OCI-LY3 (cell line): ENCODE results near the gene ELF2.

Experiments used
- EZH2phosphoT487 ChIP-seq: fragments of 200-600 bp; shearing (Covaris generic); IDR thresholded peaks from 2 replicates; pipeline ENCODE4 v1.6.1; 2018; ENCODE audit warnings: antibody characterized with exemption, mixed run types, low read depth
- TF ChIP-seq, protein P1 (sequence below): fragments of 200-600, 300-600 bp; sonication (generic); IDR thresholded peaks from 2 replicates; pipeline ENCODE4 v1.5.1; 2014; ENCODE audit warnings: antibody characterized with exemption, low read length, low read depth

DNA sequence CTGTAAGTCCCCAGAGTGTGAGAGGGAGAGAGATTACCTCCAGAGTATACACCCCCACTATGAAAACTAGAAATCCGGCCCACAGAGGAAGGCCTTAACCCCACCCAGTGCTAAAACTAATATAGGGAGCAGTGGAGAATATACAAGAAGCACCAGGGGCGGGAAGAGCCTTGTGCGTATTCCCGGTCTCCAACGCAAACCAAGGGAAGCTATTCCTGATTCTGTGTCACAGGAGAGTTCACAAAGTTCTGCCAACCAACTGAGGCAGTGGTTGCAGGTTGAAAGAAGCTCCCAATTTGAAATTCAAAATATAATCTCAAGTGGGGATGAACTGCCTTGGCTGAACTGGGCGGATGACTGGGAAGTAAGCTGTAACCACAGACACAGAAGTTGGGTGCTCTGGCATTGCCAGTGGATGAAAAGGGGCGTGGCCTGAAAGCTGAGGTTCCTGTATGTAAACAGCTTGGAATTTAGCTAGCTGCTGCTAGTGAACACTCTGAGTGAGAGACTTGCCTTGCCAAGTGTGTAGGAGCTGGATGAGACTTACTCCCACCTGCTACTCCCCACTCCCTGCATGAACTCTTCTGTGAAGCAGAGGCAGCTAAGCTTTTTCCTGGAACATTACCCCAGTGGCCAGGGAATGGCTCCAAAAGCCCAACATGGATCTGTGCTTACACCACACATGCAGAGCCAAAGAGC is 32.7 kb downstream of the ELF2 start:
- TF ChIP-seq, protein P1, sequence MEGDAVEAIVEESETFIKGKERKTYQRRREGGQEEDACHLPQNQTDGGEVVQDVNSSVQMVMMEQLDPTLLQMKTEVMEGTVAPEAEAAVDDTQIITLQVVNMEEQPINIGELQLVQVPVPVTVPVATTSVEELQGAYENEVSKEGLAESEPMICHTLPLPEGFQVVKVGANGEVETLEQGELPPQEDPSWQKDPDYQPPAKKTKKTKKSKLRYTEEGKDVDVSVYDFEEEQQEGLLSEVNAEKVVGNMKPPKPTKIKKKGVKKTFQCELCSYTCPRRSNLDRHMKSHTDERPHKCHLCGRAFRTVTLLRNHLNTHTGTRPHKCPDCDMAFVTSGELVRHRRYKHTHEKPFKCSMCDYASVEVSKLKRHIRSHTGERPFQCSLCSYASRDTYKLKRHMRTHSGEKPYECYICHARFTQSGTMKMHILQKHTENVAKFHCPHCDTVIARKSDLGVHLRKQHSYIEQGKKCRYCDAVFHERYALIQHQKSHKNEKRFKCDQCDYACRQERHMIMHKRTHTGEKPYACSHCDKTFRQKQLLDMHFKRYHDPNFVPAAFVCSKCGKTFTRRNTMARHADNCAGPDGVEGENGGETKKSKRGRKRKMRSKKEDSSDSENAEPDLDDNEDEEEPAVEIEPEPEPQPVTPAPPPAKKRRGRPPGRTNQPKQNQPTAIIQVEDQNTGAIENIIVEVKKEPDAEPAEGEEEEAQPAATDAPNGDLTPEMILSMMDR, result no peak
- no peak for TF ChIP-seq EZH2phosphoT487
